GM18951 (cell line): ENCODE data around the gene MED16.
"Not testable (repeated sequence)": the region's sequence is repeated elsewhere in the genome, so short reads cannot be mapped to it uniquely, and the experiment has no call there.

Experiments used
- POLR2A ChIP-seq: IDR thresholded peaks from 4 replicates; pipeline ENCODE4 v1.6.1; 2011; ENCODE audit warnings: mild to moderate bottlenecking; ENCODE audit not compliant: insufficient read length, insufficient read depth; ENCODE audit errors: extremely low read depth
- in situ Hi-C: fragments of 300-500 bp; cut with MboI; formaldehyde crosslinking; loops from one replicate; pipeline ENCODE4 v1.12.0; 2022; ENCODE audit warnings: low sequenced_read_pairs, mixed read lengths, inconsistent platforms; ENCODE audit not compliant: unreplicated experiment

MED16 gene

DNA sequence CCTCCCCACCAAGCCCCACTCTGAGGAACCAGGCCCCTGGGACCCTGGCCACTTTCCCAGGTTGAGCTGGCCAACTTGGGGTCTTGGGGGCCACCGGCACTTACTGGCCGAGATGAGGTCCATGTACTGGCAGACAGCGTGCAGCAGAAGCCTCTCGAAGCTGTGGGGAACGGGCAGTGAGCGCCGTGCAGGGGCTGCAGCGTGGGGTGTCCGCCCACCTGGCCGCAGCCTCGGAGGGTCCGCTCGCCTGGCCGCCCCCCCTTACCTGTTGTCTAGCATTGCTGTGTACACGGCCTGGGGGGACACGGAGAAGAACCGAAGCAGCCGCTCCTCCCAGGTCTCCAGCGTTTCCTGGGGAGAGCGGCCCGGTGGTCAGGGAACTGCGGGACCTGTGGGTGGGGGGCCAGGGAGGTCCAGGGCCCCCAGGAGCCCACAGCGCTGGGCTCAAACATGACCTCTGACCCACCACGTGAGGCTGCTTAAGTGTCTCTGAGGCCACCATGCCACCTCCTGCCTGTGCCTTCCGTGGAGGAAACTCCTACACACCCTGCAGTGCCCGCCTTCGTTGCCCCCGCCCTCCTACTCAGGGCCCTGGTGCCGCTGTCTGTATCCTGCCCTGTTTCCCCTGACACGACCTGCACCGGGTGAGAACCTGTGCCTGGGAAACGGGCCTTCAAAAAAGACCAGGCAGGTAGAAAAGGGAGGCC lies 6.5 kb upstream of the MED16 start:
- in situ Hi-C loops = no loop called here
- no peak for TF ChIP-seq POLR2A

DNA sequence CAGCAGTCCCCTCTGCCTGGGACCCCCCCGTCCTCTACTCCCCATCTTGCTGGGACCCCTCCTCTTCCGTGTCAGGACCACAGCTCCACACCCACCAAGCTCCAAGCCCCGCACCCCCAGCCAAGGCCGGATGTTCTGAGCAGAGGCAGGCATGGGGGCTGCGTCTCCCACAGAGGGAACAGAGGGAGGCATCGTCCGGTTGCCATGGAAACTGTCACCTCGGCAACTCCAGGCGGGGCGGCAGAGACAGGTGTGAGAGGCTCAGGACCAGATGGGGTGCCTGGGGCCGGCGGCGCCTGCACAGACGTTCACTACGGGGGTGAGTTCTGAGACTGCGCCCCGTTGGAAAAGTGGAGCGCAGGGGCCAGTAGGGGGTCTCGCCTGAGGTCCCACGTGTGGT lies 5.7 kb upstream of the MED16 start:
- in situ Hi-C loops = no loop called here
- TF ChIP-seq POLR2A = no peak

DNA sequence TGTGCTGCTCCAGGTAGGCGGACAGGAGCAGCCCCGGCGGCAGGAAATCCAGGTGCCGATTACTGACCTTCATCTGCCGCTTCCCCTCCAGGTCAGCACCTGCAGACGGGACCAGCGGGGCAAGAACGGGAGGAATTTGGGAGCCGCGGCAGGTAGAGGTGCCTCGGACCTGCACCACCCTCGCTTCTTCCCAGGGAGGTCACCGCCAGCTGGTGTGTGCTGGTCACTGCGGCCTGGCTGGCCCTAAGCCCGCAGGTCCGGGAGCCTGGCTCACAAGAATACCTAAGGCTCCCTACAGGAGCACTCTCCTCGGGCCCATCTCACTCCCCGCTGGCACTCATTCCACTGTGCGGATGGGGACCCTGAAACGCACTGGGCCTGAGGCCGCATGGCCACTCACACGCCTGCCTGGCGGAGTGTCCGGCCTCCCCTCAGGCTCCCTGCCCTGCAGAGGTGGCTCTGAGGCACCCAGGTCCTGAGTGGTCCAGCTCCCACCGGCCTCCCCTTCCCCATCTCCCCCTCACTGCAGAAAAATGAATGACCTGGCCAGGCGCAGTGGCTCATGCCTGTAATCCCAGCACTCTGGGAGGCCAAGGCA lies 4.6 kb upstream of the MED16 start:
- TF ChIP-seq POLR2A = no peak
- in situ Hi-C loops = no loop called here

DNA sequence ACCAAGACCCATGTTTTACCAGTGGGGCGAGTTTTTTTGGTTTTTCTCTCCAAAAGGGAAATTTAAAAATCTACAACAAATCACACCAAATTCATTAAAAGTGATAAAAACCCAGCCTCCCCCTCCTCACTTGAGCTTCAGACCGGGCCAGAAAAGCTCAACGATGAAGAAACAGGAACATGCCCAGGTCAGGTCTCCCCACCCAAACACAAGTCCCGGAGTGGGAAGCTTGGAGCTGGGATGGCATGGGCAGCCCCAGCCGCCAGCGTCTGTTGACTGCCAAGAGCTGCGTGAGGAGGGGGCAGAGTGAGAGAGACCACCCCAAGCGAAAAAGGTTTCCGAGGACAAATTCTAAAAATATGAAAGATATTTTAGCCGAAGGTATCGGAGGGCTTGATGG lies 4.0 kb upstream of the MED16 start:
- in situ Hi-C loops = no loop called here
- no peak for TF ChIP-seq POLR2A

DNA sequence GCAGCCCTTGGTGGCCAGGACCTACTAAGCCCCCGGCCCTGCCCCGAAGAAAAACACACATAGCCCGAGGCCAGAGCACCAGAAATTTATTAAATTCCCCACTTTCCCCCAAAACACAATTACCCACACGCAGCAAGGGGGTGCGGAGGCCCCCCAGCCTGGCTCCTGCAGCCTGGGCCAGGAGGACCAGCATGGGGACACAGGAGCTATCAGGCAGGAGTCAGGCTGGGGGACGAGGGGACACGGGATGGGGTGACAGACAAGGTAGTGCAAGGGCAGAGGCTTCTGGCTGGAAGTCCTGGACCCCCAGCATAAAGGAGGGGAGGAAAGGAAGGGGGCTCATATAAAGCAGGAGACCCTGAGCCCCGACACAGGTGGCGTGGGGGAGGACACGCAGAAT lies 3.4 kb upstream of the MED16 start:
- in situ Hi-C loops = no loop called here

DNA sequence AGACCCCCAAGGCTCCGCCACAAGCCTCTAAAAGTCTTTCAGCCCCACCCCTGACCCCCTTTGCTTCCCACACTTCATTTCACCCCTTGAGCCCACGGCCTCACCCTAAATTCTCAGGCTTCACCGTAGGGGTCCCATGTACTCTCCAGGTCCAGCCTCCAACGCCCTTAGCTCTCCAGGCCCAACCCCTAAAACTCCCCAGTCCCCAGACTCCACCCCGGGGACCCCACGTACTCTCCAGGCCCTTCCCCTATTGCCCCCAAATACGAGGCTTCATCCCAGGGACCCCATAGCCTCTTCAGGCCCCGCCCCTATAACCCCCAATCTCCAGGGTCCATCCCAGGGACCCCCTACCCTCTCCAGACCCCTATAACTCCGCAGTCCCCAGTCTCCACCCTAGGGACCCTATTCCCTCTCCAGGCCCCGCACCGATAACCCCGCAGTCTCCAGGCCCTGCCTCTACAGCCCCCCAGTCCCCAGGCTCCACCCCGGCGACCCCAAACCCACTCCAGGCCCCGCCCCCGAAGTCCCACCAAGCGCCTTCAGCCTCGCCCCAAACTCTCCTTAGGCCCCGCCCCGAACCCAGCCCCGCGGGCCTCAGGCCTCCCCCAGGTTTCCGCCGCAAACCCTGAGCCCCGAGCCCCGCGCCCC lies 619 bp downstream of the MED16 start:
- TF ChIP-seq POLR2A = no peak
- in situ Hi-C loops = no loop called here

More for the DNA sequence above, 3.4 kb upstream of the MED16 start:
- TF ChIP-seq POLR2A = no peak

DNA sequence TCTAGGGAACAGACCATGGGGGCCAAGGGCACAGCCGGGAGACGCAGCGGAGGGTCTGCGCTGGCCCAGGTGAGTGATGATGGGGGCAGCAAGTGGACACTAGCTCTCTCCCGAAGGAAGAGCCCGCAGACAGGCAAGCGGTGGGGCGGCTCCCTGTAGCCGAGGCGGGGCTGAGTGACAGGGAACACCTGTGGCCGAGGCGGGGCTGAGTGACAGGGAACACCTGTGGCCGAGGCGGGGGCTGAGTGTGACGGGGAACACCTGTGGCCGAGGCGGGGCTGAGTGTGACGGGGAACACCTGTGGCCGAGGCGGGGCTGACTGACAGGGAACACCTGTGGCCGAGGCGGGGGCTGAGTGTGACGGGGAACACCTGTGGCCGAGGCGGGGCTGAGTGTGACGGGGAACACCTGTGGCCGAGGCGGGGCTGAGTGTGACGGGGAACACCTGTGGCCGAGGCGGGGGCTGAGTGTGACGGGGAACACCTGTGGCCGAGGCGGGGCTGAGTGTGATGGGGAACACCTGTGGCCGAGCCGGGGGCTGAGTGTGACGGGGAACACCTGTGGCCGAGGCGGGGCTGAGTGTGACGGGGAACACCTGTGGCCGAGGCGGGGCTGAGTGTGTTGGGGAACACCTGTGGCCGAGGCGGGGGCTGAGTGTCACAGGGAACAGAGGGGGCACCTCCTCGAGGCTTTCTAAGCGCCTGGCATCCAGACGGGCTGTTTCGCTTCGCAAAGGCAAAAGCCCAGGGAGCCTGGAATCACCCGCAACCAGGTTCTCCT lies 1.4 kb downstream of the MED16 start:
- in situ Hi-C loops = not testable (repeated sequence)

DNA sequence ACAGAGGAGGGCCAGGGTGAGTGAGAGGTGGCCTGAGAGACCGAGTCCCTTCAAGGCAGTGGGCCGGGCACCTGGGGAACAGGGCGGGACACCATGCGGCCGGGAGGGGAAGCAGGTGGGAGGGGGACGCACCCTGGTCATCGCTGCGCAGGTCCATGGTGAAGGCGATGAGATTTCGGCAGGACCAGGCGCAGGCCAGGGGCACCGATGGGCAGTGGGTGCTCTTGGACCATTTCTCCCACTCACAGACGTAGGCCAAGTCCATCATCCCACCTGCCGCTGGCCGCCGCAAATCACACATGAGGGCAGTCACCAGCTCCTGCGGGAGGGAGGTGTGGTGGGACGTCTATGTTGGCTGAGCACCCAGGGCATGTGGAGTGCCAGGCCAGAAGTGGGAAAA lies 2.2 kb downstream of the MED16 start:
- in situ Hi-C loops = no loop called here
- TF ChIP-seq POLR2A = no peak

DNA sequence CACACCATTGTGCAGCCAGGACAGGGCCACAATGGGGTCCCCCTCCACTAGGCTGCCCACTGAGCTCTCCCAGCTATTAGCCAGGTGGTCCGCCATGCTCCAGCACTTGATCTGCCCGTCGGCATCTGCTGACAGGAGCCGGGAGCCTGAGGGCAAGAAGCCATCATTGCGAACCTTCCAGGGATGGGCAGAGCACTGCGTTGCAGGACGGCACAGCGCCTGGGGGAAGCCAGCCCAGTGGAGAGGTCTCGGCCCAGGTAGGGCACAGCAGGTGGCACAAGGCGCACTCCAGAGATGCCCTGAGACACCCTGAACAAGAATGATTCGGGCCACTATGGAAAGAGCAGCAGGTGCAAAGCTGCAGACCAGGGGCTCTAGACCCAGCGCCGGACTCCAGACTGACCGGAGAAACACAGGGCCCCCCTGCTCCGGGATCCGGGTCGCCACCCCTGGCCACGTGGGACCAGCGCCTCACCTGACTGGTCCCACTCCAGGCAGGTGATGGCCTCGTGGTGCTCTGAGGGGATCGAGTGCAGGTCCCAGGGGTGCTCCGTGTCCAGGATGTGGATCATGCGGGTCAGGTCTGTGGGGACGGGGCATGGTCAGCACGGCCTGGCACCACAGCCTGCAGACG lies 3.2 kb downstream of the MED16 start:
- in situ Hi-C loops = no loop called here
- no peak for TF ChIP-seq POLR2A

DNA sequence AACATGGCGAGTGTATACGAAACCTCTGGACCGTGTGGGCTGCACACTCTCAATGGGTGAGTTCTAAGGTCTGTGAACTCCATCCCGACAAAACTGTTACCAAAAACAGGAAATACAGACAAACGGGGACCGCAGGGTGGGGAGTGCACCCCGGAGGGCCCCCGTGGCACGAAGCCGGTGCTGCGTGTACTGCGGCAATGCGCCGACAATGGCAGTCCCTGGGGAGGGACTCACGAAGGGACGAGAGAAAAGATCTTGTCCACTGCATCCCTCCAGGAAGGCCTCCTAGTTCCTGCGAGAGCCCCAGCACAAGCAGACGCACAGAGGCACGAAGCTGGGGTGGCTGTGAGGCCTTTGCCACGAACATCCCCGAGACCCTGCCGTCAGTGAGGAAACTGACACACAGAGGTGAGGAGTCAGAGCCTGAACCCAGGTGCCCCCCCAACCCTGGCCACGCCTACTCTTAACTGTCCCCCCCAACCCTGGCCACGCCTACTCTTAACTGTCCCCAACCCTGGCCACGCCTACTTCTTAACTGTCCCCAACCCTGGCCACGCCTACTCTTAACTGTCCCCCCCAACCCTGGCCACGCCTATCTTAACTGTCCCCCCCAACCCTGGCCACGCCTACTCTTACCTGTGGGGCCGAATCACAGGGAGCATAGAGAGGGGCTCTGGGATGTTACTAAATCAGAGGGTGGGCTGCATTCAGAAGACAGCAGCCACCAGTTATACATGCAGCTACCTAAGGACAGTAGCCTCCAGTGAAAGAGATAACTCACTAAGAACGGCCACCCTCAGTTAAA lies 4.2 kb downstream of the MED16 start:
- in situ Hi-C loops = no loop called here
- no peak for TF ChIP-seq POLR2A

DNA sequence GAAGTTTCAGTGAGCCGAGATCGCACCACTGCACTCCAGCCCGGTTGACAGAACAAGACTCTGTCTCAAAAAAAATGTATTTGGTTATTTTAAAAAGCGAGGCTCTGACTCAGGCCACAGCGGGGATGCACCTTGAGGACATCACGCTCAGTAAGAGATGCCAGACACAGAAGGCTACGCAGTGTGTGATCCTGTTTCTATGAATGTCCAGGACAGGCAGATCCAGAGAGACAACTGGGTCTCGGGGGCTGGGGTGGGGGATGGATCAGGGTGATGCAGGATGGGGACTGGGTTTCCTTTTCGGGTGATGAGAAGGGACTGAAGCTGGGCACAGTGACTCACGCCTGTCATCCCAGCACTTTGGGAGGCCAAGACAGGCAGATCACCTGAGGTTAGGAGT lies 5.4 kb downstream of the MED16 start:
- no peak for TF ChIP-seq POLR2A
- in situ Hi-C loops = no loop called here

DNA sequence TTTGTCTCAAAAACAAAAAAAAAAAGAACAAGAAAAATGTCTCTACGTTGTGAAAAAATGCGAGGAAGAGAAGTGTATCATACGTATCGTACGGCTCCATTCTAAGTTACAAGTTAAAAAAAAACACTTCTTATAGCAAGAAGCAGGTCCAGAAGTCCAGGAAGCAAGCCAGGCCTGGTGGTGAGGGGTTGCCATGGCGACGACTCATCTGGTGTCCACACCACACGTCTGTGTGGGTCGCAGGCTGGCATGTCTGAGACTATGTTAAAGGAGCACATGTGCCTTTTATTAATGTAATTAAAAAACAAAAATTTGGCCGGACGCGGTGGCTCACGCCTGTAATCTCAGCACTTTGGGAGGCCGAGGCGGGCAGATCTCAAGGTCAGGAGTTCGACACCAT lies 5.9 kb downstream of the MED16 start:
- in situ Hi-C loops = no loop called here
- TF ChIP-seq POLR2A = no peak
